Measurements from ENCODE around the gene UCP1.

- TF ChIP-seq CTCF (IDR thresholded peaks at IDR 0.05) (no peak), POLR2A (IDR thresholded peaks at IDR 0.05) (no peak)
These were observed 39.3 kb downstream of the UCP1 start for GRCh38 chr4:140529434-140529833.
